Occipital lobe (tissue), 2 donors: ENCODE results near the gene CASKIN1. TPM values are rescaled to one million over a fixed set of nuclear protein-coding genes. Genes with fewer than 3 reads are reported as not detected.
"Not testable (repeated sequence)": the region's sequence is repeated elsewhere in the genome, so short reads cannot be mapped to it uniquely, and the experiment has no call there.

Experiments used
- DNase-seq: peaks from one replicate; lab custom pipeline; 2025; lab: John Stamatoyannopoulos, UW
- total RNA-seq: library from RNA; depleted of rRNA; stranded (reverse); fragments of >200 nt; gene quantifications from one replicate; pipeline ENCODE4 v1.2.3, GENCODE V29; 2014

The CASKIN1 gene, protein sequence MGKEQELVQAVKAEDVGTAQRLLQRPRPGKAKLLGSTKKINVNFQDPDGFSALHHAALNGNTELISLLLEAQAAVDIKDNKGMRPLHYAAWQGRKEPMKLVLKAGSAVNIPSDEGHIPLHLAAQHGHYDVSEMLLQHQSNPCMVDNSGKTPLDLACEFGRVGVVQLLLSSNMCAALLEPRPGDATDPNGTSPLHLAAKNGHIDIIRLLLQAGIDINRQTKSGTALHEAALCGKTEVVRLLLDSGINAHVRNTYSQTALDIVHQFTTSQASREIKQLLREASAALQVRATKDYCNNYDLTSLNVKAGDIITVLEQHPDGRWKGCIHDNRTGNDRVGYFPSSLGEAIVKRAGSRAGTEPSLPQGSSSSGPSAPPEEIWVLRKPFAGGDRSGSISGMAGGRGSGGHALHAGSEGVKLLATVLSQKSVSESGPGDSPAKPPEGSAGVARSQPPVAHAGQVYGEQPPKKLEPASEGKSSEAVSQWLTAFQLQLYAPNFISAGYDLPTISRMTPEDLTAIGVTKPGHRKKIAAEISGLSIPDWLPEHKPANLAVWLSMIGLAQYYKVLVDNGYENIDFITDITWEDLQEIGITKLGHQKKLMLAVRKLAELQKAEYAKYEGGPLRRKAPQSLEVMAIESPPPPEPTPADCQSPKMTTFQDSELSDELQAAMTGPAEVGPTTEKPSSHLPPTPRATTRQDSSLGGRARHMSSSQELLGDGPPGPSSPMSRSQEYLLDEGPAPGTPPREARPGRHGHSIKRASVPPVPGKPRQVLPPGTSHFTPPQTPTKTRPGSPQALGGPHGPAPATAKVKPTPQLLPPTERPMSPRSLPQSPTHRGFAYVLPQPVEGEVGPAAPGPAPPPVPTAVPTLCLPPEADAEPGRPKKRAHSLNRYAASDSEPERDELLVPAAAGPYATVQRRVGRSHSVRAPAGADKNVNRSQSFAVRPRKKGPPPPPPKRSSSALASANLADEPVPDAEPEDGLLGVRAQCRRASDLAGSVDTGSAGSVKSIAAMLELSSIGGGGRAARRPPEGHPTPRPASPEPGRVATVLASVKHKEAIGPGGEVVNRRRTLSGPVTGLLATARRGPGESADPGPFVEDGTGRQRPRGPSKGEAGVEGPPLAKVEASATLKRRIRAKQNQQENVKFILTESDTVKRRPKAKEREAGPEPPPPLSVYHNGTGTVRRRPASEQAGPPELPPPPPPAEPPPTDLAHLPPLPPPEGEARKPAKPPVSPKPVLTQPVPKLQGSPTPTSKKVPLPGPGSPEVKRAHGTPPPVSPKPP (N-terminal part only)
- 23.6 TPM for total RNA-seq

DNA sequence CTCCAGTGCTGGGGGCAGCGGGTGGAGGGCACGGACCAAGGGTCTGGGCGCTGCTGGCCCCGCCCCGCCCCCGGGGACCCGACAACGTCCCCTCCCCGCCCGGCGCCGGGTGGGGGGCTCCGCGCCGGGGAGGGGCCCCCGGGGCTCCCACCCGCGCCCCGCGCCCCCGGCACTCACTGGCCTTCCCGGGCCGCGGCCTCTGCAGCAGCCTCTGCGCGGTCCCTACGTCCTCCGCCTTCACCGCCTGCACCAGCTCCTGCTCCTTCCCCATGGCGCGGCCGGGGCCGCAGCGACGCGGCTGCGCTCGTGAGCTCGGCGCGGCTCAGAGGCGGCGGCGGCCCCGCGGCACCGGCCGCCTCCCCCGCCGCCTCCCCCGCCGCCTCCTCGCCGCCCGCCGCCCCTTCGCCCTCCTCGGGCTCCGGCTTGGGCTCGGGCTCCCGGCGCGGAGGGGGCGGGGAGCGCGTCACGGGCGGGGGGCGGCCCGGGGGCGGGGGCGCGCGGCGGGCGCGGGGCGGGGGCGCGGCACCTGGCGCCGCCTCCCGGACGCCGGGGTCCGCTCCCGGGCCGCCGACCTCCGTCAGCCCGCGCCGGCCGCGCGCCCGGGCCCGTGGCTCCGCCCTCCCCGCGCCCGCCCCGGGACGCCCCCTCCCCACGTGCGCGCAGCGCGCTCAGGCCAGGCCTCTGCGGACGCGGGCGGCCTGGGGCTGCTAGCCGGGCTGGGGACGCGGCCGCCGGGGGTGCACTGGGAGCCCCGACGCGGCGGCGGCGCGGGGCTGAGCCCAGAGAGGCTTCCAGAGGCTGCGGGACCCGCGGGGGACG, at the start of gene CASKIN1:
Gene CASKIN1, minus strand, starts transcription at position 444 of the 819 bp plus-strand sequence. Its CDS starts 173 bp downstream, at position 271.
- no peak for DNase-seq

DNA sequence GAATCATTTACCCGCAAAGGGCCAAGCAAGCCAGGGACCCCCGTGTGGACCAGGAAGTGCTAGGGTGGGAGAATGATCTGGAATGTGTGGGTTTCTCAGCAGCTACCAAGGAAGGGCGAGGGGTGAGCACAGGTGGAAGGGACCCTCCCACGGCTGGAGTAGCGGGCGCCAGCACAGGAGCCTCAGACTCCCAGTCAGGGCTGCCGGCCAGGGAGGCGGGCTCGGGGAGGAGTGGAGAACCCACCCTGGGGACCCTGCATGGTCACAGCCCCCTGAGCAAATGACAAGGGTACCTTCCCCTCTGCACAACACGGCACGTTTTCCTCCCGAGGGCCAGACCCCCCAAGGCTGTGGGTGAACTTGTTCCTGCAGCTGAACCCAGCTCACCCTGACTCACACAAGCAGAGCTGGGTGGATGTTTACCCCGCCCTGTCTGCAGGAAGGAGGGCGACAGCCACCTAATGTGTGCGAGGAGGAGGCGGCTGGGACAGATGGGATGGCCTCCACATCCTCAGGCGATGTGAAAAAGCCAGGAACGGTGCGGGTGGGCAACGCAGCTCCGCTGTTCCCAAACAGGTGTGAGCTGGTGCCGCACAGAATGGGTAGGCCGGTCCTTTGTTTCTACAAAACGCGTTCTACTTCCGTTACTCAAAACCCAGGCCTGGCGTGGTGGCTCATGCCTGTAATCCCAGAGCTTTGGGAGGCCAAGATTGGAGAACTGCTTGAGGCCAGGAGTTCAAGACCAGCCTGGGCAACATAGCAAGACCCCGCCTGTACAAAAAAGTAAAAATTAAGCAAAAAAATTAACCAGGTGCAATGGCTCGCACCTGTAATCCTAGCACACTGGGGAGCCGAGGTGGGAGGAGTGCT, 48.8 kb upstream of the CASKIN1 start:
- DNase-seq: no peak

DNA sequence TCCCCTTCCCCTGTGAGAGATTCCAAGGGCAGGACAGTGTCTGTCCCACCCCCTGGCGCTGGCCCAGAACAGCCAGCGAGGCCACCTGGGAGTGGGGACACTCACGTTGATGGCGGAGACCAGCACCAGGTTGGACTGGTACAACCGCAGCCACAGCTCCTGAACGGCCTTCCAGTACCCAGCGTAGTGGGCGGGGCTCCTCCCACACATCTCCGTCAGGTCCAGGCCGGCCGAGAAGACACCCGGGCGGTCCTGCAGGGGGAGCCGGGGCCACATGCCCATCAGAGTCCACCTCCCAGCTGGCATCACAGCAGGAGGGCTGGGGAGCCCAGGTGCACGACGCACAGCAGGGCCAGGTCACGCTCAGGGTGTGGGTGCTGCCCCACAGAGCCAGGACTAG, 47.9 kb upstream of the CASKIN1 start:
- no peak for DNase-seq

DNA sequence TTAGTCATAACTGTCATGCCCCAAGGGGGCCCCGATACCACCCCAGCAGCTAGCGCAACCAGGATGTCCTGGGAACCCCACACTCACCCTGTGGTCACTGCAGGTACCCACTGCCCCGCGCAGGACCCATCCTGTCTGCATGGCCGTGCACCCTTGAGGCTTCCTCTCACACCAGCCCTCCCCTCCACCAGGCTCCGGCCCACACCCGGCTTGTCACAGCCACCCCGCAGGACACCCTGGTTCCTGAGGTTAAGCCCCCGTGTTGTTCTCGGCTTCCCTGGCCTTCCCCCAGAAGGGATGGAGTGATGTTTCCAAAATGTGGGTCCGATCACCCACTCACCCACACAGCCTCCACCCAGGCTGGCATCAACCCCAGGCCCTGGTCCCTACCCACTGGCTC, 47.4 kb upstream of the CASKIN1 start:
- DNase-seq: no peak

DNA sequence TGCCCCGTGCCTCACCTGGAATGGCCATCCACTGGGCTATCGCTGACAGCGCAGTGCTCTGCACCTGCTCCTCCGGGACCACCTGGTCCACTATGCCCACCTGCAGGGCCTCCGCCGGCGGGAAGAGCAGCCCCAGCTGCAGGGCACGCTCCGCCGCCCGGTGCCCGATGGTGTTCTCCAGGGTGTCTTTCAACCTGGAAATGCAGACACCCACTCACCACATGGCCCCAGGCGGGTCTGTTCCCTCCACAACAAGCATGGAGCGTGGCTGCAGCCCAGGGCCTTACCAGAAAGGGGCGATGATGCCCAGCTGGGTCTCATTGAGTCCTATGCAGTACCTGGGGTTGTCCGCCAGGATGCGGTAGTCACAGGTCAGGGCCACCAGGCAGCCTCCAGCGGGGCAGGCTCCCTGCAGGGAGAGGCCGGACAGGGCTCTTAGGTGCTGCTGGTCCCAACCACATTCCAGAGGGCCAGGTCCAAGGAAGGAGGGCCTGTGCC, 46.7 kb upstream of the CASKIN1 start:
- no peak for DNase-seq

DNA sequence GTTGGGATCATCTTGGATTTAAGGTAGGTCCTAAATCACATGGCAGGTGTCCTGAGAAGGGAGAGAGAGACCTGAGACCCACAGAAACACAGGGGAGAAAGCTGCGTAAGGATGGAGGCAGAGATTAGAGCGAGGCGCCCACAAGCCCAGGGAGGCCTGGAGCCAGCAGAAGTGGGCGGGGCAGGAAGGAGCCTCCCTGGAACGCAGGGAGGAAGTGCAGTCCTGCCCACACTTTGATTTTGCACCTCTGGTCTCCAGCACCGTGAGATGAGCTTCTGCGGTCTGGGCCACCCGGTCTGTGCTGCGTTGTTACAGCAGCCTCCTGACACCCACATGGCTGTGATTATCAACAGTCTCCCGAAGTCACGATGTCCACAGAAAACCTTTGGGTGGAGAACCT, 46.2 kb upstream of the CASKIN1 start:
- peak; percentile 28 for DNase-seq

DNA sequence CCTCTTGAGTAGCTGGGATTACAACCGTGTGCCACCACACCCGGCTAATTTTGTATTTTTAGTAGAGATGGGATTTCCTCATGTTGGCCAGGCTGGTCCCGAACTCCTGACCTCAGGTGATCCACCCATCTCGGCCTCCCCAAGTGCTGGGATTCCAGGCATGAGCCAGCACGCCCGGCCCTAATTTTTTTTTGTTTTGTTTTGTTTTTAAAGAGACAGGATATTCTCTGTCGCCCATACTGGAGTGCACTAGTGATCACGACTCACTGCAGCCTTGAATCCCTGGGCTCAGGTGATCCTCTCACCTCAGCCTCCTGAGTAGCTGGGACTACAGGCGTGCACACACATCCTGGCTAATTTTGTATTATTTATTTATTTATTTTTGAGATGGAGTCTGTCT, 43.9 kb upstream of the CASKIN1 start:
- not testable (repeated sequence) for DNase-seq

DNA sequence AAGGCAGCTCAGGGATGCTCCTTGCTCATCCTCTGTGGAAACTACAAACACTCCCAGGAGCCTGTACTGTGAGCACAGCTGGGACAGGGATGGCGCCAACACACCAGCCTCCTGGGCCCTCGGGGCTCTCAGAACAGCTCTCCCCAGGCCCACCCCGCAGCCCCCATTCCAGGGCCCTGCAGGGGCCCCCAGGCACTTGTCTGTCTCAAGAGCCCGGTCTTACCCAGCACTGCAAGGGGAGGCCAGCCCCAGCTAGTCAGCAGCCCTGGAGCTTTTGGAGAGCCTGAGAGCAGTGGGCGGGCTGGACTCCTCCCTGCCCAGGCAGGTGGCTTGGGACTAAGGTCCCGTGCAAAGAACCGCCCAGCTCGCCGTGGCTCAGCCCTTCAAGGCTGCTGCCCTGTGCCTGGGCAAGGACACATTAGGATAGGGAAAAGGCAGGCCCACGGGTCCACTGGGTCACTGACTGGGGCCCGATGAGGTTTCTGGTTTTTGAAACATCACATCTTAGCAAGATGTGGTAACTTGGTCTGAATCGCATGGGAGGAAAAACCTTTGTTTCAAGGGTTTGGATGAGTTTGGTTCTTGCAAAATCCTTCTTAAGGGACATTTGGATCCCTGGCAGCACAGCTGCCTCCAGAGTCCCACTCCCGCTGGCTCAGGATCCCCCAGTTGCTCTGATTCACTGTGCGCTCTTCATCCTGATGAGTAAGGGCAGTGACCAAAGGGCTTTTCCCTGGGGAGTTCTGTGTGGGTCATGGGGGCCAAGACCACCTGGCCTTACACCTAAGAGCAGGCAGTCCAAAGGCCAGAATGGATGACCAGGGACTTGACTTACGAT, 42.7 kb upstream of the CASKIN1 start:
- DNase-seq: no peak

DNA sequence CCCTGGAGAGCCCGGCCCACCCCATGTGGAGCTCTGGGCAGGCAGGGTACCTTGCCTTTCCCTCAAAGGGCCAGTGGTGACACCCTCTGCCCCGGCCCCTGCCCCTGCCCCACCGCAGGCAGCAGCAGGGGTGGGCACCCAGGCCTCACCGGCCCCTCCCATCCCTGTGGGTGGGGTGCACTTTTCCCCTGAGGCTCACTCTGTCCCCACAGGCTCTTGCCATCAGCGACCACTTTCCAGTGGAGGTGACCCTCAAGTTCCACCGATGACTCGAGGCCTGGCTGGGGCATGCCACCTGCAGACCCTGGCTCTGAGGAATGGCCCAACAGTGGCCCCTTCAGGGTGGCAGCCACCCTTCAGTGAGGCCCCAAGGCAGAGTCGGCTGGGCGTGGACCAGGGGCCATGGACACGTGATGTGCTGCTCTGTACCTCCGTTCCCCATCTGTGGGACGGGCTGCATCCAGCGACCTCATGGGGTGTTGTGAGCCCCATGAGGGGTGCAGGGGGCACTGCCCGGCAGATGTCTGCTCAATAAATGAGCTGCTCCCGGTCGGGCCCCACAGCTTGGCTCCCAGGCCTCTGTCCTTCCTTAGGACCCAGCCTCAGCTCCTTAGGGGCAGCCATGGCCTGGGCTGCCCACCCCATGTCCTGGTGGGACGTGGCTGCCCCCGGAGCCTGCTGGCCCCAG, 41.9 kb upstream of the CASKIN1 start:
- no peak for DNase-seq

DNA sequence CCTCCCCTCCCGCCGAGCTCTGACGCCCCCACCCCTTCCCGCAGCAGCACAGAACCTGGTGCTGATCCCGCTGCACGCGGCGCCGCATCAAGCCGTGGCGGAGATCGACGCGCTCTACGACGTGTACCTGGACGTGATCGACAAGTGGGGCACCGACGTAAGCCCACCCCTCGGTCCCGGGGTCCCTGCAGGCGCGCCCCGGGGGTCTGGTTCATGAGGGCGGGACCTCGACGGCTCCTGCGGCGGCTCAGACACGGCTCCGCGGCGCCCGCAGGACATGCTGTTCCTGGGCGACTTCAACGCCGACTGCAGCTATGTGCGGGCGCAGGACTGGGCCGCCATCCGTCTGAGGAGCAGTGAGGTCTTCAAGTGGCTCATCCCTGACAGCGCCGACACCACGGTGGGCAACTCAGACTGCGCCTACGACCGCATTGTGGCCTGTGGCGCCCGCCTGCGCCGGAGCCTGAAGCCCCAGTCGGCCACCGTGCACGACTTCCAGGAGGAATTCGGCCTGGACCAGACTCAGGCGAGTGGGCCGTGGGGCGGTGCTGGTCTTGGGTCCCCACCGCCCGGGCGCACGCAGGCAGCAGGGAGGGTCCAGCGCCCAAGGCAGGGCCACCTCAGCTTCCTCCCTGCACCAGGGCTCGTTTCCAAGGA, 41.2 kb upstream of the CASKIN1 start:
- no peak for DNase-seq

DNA sequence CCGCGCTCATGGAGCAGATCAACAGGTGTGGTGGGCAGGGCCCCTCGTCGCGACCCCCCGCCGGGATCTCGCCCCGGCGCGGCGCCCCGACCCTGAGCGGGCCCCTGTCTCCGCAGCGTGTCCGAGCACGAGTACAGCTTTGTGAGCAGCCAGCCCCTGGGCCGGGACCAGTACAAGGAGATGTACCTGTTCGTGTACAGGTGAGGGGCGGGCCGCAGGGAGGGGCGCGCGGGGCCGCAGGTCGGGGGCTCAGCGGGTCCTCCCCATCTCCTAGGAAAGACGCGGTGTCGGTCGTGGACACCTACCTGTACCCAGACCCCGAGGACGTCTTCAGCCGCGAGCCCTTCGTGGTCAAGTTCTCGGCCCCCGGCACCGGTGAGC, 40.7 kb upstream of the CASKIN1 start:
- DNase-seq: no peak

DNA sequence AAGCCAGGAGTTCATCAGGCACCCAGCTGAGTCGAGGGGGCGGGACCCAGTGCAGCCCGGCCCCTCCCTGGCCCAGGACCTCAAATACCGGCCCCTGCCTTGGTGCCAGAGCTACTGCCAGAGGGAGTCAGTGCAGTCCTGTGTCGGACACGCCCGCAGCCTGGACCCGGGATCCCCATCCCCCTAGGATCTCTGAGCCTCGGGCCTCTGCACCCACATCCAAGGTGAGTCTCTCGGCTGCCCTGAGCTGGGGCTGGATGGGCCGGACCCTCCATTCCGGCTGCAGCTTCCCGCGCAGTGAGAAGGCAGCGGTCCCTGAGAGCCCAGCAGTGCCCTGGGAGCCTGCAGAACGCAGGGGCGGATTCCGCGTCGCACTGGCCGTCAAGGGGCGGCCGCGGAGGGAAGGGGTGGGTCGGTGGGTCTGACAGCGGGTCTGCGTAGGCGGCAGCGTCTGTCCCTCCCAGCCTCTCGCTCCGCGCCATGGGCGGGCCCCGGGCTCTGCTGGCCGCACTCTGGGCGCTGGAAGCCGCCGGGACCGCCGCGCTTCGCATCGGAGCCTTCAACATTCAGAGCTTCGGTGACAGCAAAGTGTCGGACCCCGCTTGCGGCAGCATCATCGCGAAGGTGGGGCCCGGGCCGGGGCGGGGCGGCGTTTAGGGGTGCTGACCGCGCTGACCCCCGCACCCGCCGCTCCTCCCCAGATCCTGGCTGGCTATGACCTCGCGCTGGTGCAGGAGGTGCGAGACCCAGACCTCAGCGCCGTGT, 40.1 kb upstream of the CASKIN1 start, which contains the start of gene DNASE1L2:
Gene DNASE1L2, plus strand, starts transcription at position 108 of the 765 bp plus-strand sequence. Its CDS starts 373 bp downstream, at position 481.
- no peak for DNase-seq

DNA sequence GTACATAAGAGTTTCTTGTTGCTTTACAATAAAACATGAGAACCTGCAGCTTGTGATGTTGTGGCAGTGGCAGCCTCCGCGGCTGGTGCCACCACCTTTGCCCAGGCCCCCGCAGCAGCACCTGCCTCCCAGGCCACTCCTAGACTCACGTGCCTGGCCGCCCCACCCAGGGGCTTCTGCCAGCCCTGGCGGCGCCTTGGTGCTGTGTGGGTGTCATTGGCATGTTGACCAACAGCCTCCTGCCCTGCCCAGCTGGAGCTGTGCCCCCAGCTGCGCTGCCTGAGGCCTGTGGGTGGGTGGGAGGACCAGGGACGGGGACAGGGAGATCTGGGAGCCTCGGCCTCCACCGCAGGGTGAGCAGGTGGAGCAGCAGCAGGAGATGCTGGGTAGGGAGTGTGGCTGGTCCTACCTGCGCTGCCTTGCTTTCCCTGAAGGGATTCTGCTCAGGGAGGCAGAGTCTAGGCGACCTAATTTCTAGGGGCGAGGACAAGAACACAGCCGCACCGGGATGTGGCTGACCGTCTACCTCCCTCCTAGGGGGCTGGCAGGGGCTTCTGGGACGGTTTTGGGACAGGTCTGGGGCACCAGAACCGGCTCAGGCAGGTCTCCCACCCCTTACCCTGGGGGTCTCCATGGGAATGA, 39.4 kb upstream of the CASKIN1 start:
- DNase-seq: no peak

DNA sequence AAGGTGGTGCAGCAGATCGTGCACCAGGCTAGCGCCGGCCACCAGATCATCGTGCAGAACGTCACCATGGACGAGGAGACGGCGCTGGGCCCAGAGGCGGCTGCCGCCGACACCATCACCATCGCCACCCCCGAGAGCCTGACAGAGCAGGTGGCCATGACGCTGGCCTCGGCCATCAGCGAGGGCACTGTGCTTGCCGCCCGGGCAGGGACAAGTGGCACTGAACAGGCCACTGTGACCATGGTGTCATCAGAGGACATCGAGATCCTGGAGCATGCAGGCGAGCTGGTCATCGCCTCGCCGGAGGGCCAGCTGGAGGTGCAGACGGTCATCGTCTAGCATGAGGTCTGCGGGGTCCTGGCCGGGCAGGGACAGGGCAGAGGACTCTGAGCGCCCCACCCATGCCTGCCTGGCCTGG, 38.8 kb upstream of the CASKIN1 start:
- DNase-seq: no peak

DNA sequence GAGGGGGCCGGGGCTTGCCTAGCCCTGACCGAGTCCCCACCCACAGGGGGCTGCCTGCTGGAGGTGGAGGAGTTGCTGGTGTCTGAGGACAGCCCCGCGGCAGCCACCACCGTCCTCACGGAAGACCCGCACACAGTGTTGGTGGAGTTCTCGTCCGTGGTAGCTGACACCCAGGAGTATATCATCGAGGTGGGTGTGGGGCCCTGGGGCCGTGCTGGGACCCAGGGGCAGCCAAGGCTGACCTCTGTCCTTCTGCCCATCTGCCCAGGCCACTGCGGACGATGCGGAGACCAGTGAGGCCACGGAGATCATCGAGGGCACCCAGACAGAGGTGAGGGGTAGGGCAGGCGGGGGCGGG, 38.4 kb upstream of the CASKIN1 start:
- no peak for DNase-seq
